Measurements from ENCODE around the gene DNAH10.

GRCh38 chr12:123907726-123908476, 145.8 kb downstream of the DNAH10 start:
- TF ChIP-seq CTCF (conservative IDR thresholded peaks at IDR 0.05): no peak
- TF ChIP-seq EZH2 (IDR thresholded peaks at IDR 0.05; ENCODE audit: low read depth): no peak
